GM23248 (cell line): Measurements from ENCODE around the gene NBPF3.

Experiments used
- EZH2 ChIP-seq: fragments of 200-600 bp; sonication (generic); IDR thresholded peaks from 2 replicates; pipeline ENCODE4 v1.6.1; 2018; ENCODE audit warnings: antibody characterized with exemption, mild to moderate bottlenecking; ENCODE audit not compliant: insufficient read depth, poor library complexity, severe bottlenecking
- EZH2phosphoT487 ChIP-seq: fragments of 200-600 bp; sonication (generic); IDR thresholded peaks from 2 replicates; pipeline ENCODE4 v1.6.1; 2018; ENCODE audit warnings: antibody characterized with exemption, moderate library complexity, mild to moderate bottlenecking, low read depth; ENCODE audit not compliant: insufficient read depth

- TF ChIP-seq EZH2phosphoT487 (no peak), EZH2 (no peak)
Observed at GRCh38 chr1:21489146-21489545, 49.2 kb downstream of the NBPF3 start.
